Prostate gland (tissue), 2 donors: ENCODE measurements around the gene FBN3.

ENCODE experiments used
- CTCF ChIP-seq, 4 experiments: fragments of 200-600 bp in 2 of 4; fragments of 450-650 bp in 2 of 4; sonication (generic) in 2 of 4; IDR thresholded peaks; 1 replicate in 3 of 4; 2 replicates in 1 of 4; pipeline ENCODE4 v1.5.1; 2016 to 2019; ENCODE audit warnings: antibody characterized with exemption in 4 of 4, mild to moderate bottlenecking in 2 of 4, moderate library complexity in 2 of 4
- POLR2A ChIP-seq: fragments of 450-650 bp; IDR thresholded peaks from one replicate; pipeline ENCODE4 v1.6.1; 2016; ENCODE audit warnings: antibody characterized with exemption, mild to moderate bottlenecking
- POLR2AphosphoS5 ChIP-seq: sonication (generic); formaldehyde crosslinking; IDR thresholded peaks from one replicate; pipeline ENCODE4 v1.6.1; 2017; ENCODE audit warnings: antibody characterized with exemption

- TF ChIP-seq CTCF (IDR thresholded peaks at IDR 0.05) (no peak), POLR2A (no peak), POLR2AphosphoS5 (no peak)
Measured at GRCh38 chr19:8131517-8131916, 17.9 kb downstream of the FBN3 start.
